Epithelial cell of proximal tubule (primary cell): ENCODE results near the gene PPP2R5D. TPM values are rescaled to one million over a fixed set of nuclear protein-coding genes. Genes with fewer than 3 reads are reported as not detected.

Source experiments
- DNase-seq: peaks from one replicate; pipeline ENCODE4 v3.0.0-alpha.2; 2011; ENCODE audit warnings: low read depth
- H3K4me3 ChIP-seq: 2 replicates; pipeline ENCODE4 v1.5.1; 2011; ENCODE audit warnings: low read depth, mild to moderate bottlenecking, low read length
- total RNA-seq: library from RNA; depleted of rRNA; stranded (reverse); fragments of >200 nt; gene quantifications from 2 replicates; pipeline ENCODE4 v1.2.3, GENCODE V29; 2015
- TF ChIP-seq, protein P1 (sequence below): conservative IDR thresholded peaks from 2 replicates; pipeline ENCODE4 v1.5.1; 2012; ENCODE audit warnings: low read depth, mild to moderate bottlenecking, low read length

Gene PPP2R5D
- total RNA-seq, 1 donor from 2014 or later = 94.2 TPM

DNA sequence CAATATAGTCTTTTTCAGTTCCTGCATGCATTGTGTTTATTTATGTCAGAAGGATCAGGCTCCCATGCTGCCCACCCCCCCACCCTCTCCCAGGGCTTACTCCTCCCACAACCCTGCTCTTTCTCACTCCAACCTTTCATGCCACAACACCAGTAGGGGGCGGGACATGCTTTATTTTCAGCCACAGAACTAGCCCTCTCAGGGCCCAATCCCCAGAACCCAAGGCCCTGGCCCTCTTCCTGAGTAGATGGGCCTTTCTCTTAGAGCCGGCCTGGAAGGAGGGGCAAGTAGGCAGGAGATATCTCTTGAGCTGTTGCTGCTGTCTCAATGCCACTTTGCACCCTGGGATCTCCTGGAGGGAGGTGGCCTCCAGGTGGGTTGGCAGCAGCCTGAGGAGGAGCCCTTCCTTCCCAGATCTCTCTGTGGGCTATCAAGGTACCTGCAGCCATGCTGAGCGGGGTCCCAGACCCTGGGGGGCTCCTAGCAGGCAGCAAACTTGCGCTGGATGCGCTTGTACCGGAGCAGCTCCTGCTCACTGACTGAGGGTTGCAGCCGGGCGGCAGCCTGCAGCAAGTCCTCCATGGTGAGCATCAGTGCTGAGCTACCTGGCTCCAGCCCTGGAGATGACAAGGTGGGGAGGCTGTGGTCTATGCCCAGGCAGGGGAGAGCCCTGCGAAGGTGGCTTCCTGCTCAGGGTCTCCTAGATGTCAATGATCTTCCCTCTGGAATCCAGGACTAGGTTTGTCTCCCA, 20.3 kb upstream of the PPP2R5D start:
- TF ChIP-seq, protein P1, sequence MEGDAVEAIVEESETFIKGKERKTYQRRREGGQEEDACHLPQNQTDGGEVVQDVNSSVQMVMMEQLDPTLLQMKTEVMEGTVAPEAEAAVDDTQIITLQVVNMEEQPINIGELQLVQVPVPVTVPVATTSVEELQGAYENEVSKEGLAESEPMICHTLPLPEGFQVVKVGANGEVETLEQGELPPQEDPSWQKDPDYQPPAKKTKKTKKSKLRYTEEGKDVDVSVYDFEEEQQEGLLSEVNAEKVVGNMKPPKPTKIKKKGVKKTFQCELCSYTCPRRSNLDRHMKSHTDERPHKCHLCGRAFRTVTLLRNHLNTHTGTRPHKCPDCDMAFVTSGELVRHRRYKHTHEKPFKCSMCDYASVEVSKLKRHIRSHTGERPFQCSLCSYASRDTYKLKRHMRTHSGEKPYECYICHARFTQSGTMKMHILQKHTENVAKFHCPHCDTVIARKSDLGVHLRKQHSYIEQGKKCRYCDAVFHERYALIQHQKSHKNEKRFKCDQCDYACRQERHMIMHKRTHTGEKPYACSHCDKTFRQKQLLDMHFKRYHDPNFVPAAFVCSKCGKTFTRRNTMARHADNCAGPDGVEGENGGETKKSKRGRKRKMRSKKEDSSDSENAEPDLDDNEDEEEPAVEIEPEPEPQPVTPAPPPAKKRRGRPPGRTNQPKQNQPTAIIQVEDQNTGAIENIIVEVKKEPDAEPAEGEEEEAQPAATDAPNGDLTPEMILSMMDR = peak; percentile 45
- no peak overlapping the region for H3K4me3 ChIP-seq
- DNase-seq = no peak

- DNase-seq = no peak
- TF ChIP-seq, protein P1 = no peak
Observed at GRCh38 chr6:42966571-42966970, 17.8 kb upstream of the PPP2R5D start.

GRCh38 chr6:42967228-42967627, 17.1 kb upstream of the PPP2R5D start:
- TF ChIP-seq, protein P1 = no peak
- no peak overlapping the region for H3K4me3 ChIP-seq
- no peak for DNase-seq

More at GRCh38 chr6:42966571-42966970, 17.8 kb upstream of the PPP2R5D start:
- no peak overlapping the region for H3K4me3 ChIP-seq

- DNase-seq = no peak
- TF ChIP-seq, protein P1 = no peak
- H3K4me3 ChIP-seq = no peak overlapping the region
Observed at GRCh38 chr6:42968126-42968701, 16.2 kb upstream of the PPP2R5D start.

DNA sequence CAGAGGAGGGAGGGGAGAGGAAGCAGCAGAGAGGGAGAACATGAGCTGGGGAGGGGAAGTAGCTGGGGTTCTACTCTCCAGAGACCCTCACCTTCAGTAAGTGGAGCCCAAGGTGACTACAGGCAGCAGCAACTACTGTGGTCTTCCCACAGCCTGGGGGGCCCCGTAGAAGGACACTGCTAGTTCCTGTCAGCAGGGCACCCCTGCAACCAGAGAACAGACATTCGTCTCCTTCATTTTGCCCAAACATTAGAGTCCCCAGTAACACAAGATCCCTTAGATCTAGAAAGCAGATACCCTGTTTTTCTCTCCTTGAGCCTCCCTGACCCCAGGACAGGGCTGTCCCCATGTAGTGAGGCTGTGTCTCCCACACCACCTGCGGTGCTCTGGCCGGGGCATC, 15.6 kb upstream of the PPP2R5D start:
- DNase-seq = no peak
- H3K4me3 ChIP-seq = no peak overlapping the region
- TF ChIP-seq, protein P1 = no peak

- DNase-seq = no peak
- no peak overlapping the region for H3K4me3 ChIP-seq
- TF ChIP-seq, protein P1 = no peak
Observed at GRCh38 chr6:42969431-42969830, 14.9 kb upstream of the PPP2R5D start.
